GM18858 (cell line): Measurements from ENCODE around the gene ZFYVE21.

Experiments used
- ATAC-seq: cut with Tn5 transposase; IDR thresholded peaks from one replicate; pipeline ENCODE4 v1.9.1; 2021; ENCODE audit not compliant: unreplicated experiment

ZFYVE21 gene

GRCh38 chr14:103715052-103716000 lies at the start of gene ZFYVE21, which contains the start of gene XRCC3:
Gene ZFYVE21, plus strand, starts transcription at chr14:103715810. Its CDS starts 32 bp downstream, at chr14:103715842.
Gene XRCC3, minus strand, starts transcription at chr14:103715451. Its CDS starts 4,364 bp downstream, at chr14:103711087.
- ATAC-seq: peak; percentile 94

- no peak for ATAC-seq
Observed at GRCh38 chr14:103667671-103668070, 47.9 kb upstream of the ZFYVE21 start.

- no peak for ATAC-seq
Observed at GRCh38 chr14:103668117-103668516, 47.5 kb upstream of the ZFYVE21 start.

GRCh38 chr14:103669370-103669769 lies 46.2 kb upstream of the ZFYVE21 start:
- no peak for ATAC-seq

DNA sequence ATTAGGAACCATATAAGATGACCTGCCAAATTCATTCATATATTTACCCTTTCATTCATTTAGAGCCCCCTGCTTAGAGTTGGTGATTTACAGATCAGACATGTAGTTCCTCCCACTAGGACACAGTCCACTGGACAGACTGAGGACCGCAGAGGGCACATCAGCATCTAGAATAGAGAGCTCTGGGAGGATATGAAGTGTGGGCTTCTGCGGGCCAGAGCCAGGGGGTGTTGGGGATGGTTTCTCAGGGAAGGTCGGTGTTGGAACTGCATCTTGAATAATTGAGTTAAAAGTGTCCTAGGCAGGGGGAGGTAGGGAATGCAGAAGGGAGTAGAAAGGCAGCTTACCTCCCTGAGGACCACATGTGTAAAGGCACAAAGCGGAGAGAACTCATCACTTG lies 43.7 kb upstream of the ZFYVE21 start:
- ATAC-seq: no peak

- no peak for ATAC-seq
Observed at GRCh38 chr14:103675957-103676356, 39.7 kb upstream of the ZFYVE21 start.

DNA sequence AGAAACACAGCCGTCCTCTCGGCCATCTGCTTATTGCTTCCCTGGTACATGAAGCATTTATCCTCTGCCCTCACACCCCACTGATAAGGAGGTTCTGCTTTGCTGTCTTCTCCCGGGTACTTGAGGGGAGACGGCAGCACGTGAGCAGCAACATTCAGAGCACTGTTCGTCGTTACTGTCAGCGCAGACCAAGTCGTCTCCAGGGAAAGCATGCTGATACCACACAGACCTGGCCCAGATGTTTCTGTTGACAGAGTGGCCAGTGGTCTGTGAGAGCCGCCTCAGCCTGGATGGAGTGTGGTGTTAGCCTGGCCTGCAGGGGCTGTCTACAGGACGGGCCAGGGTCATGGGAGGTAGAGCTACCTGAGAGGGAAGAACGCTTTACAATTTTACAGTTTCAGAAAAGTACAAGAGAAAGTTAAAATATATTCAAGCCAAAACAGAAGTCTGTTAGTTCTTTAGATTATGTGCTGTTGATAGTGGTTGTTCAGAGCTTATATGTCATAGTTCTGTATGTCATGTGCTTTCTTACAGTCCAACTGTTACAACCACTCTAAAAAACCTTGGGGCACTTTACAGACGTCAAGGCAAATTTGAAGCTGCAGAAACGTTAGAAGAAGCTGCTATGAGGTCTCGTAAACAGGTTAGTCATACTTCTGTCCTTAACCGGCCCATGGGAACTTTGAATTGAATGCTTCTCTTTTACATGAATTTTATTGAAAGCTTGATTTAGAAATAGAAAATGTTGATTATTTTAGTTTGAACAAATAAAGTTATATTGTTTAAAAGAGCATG lies 38.5 kb upstream of the ZFYVE21 start:
- ATAC-seq: no peak

DNA sequence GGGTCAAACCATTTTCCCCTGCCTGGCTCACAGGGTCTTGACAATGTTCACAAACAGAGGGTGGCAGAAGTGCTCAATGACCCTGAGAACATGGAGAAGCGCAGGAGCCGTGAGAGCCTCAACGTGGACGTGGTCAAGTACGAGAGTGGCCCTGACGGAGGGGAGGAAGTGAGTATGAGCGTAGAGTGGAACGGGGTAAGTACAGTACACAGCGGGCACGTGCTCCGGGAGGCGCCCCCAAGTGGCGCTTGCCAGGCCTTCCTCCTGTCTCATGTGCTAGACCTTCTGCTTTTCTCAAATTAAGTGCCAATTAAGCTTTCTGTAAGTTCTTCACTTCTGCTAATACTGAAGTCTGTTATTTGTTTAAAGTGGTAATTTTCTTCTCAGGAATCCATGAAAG lies 36.3 kb upstream of the ZFYVE21 start:
- peak; percentile 57 for ATAC-seq

DNA sequence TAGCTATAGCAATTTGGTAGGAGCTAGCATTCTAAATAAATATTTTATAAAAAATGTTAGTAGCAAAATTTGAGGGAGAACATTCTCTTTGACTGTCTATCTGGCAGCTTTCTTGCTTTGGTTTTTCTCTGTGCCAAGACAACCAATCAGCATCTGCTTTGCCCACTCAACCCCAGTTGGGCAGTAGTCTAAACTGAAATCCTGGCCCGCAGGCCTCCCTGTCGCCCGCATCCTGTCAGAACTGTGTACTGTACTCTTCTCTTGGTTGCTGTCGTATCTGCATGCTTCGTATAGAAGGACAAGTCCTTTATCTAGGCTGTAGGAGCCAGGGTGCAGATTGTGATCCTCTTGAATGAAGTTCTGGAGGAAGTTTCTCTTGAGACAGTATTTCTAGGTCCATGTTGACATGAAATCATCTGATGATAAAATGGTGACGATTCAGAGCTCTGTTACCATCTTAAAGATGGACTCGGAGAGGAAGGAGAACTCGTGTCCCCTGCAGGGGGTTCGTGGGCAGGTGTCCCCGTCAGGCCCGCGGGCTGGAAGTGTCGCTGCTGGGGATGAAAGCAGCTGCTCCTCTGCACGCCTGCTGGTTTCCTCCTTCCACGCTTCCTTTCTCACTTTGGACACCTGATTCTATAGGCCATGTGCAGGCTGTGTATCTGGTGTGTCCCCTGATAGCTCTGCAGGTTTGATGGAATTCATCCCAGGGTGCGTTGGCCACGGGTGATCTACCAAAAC lies 34.9 kb upstream of the ZFYVE21 start:
- no peak for ATAC-seq

- ATAC-seq: no peak
Observed at GRCh38 chr14:103683139-103683538, 32.5 kb upstream of the ZFYVE21 start.

DNA sequence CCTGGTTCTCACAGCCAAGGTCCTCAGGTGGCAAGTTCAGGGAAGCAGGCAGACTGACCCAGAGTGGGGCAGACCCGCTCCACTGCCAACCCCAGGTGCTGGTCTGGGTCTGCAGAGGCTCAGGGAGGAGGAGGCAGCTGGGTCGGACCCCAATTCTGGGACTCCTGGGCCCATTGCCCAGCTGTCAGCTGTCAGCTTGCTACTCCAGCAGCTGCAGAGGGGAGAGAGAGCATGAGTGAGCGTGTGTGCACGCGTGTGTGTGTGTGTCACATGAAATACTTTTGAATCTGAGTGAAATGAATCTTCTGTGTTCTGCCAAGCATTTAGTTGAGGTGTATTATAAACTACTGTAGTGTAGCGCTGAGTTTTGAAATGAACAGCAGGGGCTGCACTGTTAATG lies 31.1 kb upstream of the ZFYVE21 start:
- ATAC-seq: no peak

- no peak for ATAC-seq
Observed at GRCh38 chr14:103684871-103685270, 30.7 kb upstream of the ZFYVE21 start.

GRCh38 chr14:103685276-103686211 lies 30.1 kb upstream of the ZFYVE21 start:
- ATAC-seq: no peak

DNA sequence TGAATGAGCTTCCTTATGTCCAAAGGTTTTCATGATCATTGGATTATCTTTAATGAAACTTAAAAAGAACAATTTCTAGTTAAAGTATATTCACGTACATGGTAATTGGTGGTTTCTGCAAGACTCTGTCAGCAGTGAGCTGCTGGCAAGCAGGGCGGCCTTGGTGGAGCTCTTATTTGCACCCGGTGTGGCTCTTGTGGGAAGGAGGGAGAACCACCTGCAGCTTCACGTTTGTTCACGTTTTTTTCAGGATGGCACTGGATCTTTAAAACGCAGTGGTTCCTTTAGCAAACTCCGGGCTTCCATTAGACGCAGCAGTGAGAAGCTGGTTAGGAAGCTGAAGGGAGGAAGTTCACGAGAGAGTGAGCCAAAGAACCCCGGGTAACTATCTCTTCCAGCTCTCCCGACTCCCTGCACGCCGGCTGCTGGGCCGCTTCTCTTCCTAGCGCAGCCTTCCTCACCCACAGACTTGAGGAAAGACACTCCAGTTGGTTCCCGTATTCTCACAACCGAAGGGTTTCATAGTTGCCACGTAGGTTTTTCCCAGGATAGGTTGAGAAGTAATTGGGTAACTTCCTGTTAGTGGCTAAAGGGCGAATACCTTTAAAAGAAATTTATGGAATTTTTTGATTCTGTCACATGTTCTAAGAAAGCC lies 28.7 kb upstream of the ZFYVE21 start:
- ATAC-seq: no peak

- no peak for ATAC-seq
Observed at GRCh38 chr14:103687712-103688111, 27.9 kb upstream of the ZFYVE21 start.

DNA sequence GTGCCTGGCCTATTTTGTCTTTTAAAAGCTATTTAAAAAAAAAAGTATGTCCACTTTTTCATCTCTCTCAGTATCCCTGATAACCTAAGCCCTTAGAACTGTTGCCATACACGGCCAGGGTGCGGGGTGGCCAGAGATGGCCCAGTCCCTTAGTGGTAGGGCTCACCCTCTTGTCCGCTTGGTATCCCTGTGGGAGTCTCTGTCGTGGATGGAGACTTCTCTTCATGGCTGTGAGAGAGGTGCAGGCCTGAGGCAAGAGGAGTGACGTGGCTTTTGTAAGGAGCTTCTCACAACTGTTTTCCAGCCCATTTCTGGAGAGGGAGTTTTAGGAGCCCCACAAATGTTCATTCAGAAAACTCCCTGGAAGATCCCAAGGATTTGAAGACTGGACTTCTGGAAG lies 27.2 kb upstream of the ZFYVE21 start:
- ATAC-seq: no peak

- no peak for ATAC-seq
Observed at GRCh38 chr14:103688906-103689902, 26.4 kb upstream of the ZFYVE21 start.

DNA sequence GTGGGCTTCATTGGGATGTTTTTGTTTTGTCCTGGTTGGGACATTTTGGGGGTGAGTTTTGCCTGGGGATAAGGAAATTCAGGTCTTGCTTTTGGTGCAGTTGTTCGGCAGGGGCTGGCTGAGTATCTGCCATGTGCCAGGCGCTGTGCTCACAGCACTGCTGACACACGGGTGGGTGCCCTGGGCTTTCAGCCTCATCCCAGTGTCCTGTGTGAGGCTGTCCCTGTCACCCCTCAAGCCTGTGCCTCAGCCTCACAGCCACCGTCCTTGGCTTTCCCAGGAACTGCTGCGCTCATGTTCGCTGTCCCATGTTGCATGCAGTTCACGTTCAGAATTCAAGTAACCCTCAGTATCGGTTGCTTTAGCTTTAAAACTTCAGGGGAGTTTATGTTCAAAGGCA lies 25.3 kb upstream of the ZFYVE21 start:
- ATAC-seq: no peak
